Measurements from ENCODE around the gene C1orf105. TPM values are rescaled to one million over a fixed set of nuclear protein-coding genes. Genes with fewer than 3 reads are reported as not detected.
"Not testable (repeated sequence)": the region's sequence is repeated elsewhere in the genome, so short reads cannot be mapped to it uniquely, and the experiment has no call there.

C1orf105 gene
- total RNA-seq, 1 donor from 2014 or later, result 144 TPM

- DNase-seq (ENCODE audit: low read depth), result no peak
Measured at GRCh38 chr1:172485626-172486025, 65.1 kb downstream of the C1orf105 start.

- DNase-seq (ENCODE audit: low read depth), result no peak
Measured at GRCh38 chr1:172486805-172487454, 66.4 kb downstream of the C1orf105 start.

GRCh38 chr1:172487550-172487949 is 67.1 kb downstream of the C1orf105 start:
- no peak for DNase-seq (ENCODE audit: low read depth)

GRCh38 chr1:172488393-172488792 is 67.9 kb downstream of the C1orf105 start:
- no peak for DNase-seq (ENCODE audit: low read depth)

- no peak for DNase-seq (ENCODE audit: low read depth)
Measured at GRCh38 chr1:172489847-172490246, 69.4 kb downstream of the C1orf105 start.

GRCh38 chr1:172492421-172492820 is 71.9 kb downstream of the C1orf105 start:
- DNase-seq (ENCODE audit: low read depth), result no peak

GRCh38 chr1:172494166-172494565 is 73.7 kb downstream of the C1orf105 start:
- no peak for DNase-seq (ENCODE audit: low read depth)

- DNase-seq (ENCODE audit: low read depth), result not testable (repeated sequence)
Measured at GRCh38 chr1:172496127-172496526, 75.6 kb downstream of the C1orf105 start.

- no peak for DNase-seq (ENCODE audit: low read depth)
Measured at GRCh38 chr1:172496678-172497077, 76.2 kb downstream of the C1orf105 start.

- DNase-seq (ENCODE audit: low read depth), result peak; percentile 8
Measured at GRCh38 chr1:172497230-172497629, 76.7 kb downstream of the C1orf105 start.

- no peak for DNase-seq (ENCODE audit: low read depth)
Measured at GRCh38 chr1:172498857-172499256, 78.4 kb downstream of the C1orf105 start.

- no peak for DNase-seq (ENCODE audit: low read depth)
Measured at GRCh38 chr1:172499636-172500141, 79.2 kb downstream of the C1orf105 start.

- DNase-seq (ENCODE audit: low read depth), result no peak
Measured at GRCh38 chr1:172500207-172500606, 79.7 kb downstream of the C1orf105 start.

- no peak for DNase-seq (ENCODE audit: low read depth)
Measured at GRCh38 chr1:172507741-172508140, 87.3 kb downstream of the C1orf105 start.

GRCh38 chr1:172510479-172510878 is 90.0 kb downstream of the C1orf105 start:
- DNase-seq (ENCODE audit: low read depth), result no peak

GRCh38 chr1:172512591-172512990 is 92.1 kb downstream of the C1orf105 start:
- DNase-seq (ENCODE audit: low read depth), result no peak

GRCh38 chr1:172513479-172513878 is 93.0 kb downstream of the C1orf105 start:
- DNase-seq (ENCODE audit: low read depth), result no peak

GRCh38 chr1:172514108-172514507 is 93.6 kb downstream of the C1orf105 start:
- DNase-seq (ENCODE audit: low read depth), result no peak

GRCh38 chr1:172515436-172515835 is 95.0 kb downstream of the C1orf105 start:
- no peak for DNase-seq (ENCODE audit: low read depth)

GRCh38 chr1:172515927-172516326 is 95.4 kb downstream of the C1orf105 start:
- no peak for DNase-seq (ENCODE audit: low read depth)

GRCh38 chr1:172517081-172517480 is 96.6 kb downstream of the C1orf105 start:
- DNase-seq (ENCODE audit: low read depth), result no peak

GRCh38 chr1:172517545-172517944 is 97.1 kb downstream of the C1orf105 start:
- DNase-seq (ENCODE audit: low read depth), result no peak
